ENCODE results near the gene GJB2. TPM values are rescaled to one million over a fixed set of nuclear protein-coding genes. Genes with fewer than 3 reads are reported as not detected.

GJB2 gene
- total RNA-seq, 1 donor from 2014 or later, result 30.7 TPM

DNA sequence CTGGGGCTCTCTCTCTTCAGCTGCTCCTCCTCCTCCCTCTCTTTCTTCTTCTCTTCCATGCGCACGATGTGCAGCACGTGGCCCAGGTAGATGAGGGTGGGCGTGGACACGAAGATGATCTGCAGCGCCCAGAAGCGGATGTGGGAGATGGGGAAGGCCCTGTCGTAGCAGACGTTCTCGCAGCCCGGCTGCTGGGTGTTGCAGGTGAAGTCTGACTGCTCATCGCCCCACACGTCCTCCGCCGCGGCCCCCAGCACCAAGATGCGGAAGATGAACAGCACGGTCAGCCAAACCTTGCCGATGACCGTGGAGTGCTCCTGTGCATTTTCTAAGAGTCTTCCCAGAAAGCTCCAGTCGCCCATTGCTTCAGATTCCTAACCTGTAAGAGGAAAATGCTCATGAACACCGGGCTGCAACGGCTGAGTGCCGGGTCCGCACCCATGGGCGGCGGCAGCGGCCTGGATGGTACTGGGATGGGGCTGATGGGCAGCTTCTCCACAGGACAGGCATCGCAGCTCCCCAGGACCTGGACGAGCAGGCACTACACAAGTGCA lies 49.7 kb downstream of the GJB2 start:
- DNase-seq (ENCODE audit: low spot score) (no peak), ATAC-seq (no peak)

DNA sequence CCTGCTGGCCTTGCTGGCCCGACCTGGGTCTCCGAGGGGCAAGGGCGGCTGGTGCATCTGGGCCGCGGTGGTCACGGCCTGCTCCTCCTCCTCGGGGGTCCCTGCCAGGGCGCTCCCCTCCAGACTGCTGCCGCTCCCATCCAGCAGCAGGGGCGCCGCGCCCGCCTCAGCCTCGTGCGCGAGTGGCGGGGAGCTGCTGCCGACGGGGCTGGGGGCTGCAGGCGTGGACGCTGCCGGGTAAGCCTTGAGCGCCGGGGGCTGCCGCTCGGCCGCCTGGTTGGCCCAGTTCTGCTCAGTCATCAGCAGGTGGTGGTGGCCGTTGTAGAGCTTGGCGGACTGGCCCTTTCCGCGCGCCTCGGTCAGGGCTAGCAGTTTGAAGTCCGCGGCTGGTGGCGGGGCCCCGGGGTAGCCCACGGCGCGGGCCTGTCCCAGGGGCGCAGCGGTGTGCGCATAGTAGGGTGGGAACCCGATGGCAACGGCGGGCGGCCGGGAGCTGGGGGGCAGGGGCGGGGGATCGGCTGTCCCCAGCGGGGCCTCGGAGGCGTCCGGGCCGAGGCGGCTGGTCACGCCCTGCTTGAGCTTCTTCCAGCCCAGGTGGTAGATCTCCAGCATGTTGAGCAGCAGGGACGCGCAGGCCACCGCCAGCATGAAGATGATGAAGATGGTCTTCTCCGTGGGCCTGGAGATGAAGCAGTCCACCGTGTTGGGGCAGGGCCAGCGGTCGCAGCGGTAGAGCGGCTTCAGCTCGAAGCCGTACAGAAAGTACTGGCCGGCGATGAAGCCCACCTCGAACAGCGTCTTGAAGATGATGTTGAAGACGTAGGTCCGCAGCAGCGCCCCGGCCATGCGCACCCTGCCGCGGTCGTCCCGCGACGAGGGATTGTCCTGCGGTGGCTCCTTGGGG lies 50.5 kb downstream of the GJB2 start:
- DNase-seq (ENCODE audit: low spot score) (no peak), ATAC-seq (no peak)

DNA sequence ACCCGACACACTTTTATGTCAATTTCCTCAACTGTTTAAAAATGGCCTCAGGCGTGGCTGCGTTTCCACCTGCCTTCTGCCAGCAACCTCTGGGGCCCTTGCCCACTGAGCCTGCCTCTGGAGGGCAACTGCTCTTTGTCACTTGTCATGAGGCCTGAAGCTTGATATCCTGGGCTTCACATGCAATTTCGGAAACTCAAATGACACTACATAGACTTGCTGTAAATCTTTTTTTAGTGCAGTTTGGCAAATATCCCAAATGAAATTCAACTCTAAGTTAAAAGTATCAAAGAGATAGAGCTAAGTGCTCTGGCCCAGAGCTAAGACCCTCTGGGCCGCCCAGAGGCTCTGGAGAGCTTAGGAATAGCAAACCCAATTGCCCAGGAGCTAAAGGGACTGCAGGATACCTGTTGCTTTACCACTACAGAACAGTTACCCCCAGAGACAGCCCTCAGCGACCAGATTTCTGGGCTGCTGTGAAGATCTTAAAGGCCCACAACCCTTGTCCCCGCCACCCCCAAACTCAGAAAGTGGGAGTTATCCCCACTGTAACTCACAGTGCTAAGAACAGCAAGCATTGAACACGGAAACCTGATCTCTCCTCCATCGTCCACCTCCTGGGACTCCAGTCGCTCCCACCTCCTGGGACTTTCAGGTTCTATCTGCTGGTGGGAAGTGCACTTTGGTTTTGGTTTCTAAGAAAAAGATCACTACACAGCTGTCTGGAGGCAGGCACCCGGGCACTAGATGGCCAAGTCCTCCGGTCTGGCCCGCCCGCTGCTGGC lies 51.3 kb downstream of the GJB2 start:
- no peak for DNase-seq (ENCODE audit: low spot score)
- no peak for ATAC-seq

DNA sequence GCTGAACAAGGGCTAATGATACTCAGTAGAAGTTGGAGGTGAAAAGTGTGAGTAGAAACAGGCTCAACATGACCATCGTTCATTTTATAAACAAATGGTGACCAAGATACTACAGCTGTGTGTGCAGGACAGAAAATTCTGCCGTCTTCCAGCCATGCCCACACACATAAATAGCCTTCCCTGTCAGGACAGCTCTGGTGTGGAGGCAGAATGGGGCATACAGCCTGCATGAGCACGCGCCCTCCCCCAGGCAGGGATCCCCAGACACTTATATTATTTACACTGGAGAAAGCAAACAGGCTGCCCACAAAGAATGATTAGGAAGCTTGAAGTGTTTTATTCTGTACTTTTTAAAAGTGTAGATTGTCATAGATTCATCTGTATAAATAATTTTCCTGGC lies 52.3 kb downstream of the GJB2 start:
- ATAC-seq (no peak), DNase-seq (ENCODE audit: low spot score) (no peak)

DNA sequence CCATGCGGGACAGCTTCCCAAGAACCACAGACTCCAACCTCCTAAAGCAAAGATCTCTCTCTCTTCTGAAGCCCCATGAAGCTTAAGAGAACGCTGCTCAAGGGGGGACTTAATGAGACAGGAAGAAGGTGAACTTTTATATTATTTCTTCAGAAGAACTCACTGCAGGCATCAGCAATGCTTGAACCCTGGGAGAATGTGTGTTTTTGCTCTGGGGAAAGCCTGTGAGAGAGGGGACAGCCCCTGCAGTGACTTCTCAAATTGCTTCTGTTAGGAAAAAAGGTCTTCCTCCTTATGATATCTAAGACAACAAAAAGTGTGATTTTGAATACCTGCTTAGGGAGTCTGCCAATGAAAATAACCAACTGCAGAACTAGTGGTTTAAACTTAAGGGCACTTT lies 54.9 kb downstream of the GJB2 start:
- DNase-seq (ENCODE audit: low spot score), result peak; percentile 6
- ATAC-seq, result no peak

Other genes with a start within 250 kb of the GJB2 start
- 26.1 TPM for gene ZMYM2, start 234.2 kb downstream of the GJB2 start, total RNA-seq
- 0.03 TPM for gene GJA3, start 31.9 kb downstream of the GJB2 start, total RNA-seq
- not detected for gene GJB6, start 39.4 kb upstream of the GJB2 start, total RNA-seq

All from left lobe of liver (tissue), 2 donors.